ENCODE measurements around the gene PPARD. TPM values are rescaled to one million over a fixed set of nuclear protein-coding genes. Genes with fewer than 3 reads are reported as not detected.

Gene PPARD
- total RNA-seq, 3 donors from 2014 or later (not counting 1 experiment from before 2014, with no cell fraction given): 14.4 to 20.4 (median 18.8) TPM

DNA sequence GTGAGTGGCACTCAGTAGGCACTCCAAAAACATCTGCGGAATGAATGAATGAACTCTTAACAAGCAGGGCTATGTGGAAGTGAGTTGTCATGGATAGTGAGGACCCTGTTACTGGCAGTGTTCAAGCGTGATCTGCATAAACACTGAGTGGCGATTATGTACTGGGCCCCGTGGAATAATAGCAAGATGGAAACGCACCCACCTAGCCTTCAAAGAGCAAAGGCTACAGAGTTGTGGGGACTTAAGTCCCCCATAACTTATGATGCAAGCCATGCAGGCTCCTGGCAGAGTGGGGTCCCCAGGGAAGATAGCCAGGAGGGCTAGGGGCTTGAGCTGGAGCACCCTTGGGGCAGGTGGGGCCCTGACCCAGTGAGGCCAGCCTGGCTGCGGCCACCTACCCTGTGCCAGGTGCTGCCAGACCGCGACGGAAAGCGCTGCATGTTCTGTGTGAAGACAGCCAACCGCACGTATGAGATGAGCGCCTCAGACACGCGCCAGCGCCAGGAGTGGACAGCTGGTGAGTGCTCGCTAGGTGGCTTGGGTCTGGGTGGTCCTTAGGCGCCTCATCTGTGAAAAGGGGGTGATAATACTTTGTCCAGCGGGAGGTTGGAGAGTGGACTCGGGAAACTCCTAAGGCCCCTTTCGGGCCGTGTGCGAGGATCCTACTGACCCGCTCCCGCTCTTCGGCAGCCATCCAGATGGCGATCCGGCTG, 24.7 kb upstream of the PPARD start:
- Mint-ChIP-seq H3K4me3 (no peak overlapping the region), H3K9me3 (no peaks in the 10 kb centered on the region), H3K4me1 (peaks cover 50 to 58% of the 10 kb centered on the region in 2 donors), H3K27me3 (ENCODE audit: low read depth in 2 of 2) (no peaks in the 10 kb centered on the region), H3K36me3 (peaks cover 21% of the 10 kb centered on the region), H3K27ac (peak overlapping the region; percentile 64 to 73)
- ATAC-seq (no peak), DNase-seq (no peak)
- Histone ChIP-seq H3K4me3 (ENCODE audit: low read length) (no peak overlapping the region), H3K27ac (ENCODE audit: low read length) (no peak overlapping the region), H3K36me3 (ENCODE audit: control insufficient read depth, insufficient read depth, low read length) (peaks cover 78% of the 10 kb centered on the region), H3K4me1 (ENCODE audit: control insufficient read depth, insufficient read depth, low read length) (peaks cover 1% of the 10 kb centered on the region), H3K27me3 (ENCODE audit: control insufficient read depth, insufficient read depth, low read length) (no peaks in the 10 kb centered on the region), H3K9me3 (ENCODE audit: control insufficient read depth, insufficient read depth, low read length) (no peaks in the 10 kb centered on the region)
- WGBS (ENCODE audit: insufficient coverage): 98% methylated on average over 28 of the region's 28 CpGs
- TF ChIP-seq, protein P1, sequence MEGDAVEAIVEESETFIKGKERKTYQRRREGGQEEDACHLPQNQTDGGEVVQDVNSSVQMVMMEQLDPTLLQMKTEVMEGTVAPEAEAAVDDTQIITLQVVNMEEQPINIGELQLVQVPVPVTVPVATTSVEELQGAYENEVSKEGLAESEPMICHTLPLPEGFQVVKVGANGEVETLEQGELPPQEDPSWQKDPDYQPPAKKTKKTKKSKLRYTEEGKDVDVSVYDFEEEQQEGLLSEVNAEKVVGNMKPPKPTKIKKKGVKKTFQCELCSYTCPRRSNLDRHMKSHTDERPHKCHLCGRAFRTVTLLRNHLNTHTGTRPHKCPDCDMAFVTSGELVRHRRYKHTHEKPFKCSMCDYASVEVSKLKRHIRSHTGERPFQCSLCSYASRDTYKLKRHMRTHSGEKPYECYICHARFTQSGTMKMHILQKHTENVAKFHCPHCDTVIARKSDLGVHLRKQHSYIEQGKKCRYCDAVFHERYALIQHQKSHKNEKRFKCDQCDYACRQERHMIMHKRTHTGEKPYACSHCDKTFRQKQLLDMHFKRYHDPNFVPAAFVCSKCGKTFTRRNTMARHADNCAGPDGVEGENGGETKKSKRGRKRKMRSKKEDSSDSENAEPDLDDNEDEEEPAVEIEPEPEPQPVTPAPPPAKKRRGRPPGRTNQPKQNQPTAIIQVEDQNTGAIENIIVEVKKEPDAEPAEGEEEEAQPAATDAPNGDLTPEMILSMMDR (IDR thresholded peaks at IDR 0.05): no peak
- intact Hi-C loops (cut with micrococcal nuclease): no loop called here

DNA sequence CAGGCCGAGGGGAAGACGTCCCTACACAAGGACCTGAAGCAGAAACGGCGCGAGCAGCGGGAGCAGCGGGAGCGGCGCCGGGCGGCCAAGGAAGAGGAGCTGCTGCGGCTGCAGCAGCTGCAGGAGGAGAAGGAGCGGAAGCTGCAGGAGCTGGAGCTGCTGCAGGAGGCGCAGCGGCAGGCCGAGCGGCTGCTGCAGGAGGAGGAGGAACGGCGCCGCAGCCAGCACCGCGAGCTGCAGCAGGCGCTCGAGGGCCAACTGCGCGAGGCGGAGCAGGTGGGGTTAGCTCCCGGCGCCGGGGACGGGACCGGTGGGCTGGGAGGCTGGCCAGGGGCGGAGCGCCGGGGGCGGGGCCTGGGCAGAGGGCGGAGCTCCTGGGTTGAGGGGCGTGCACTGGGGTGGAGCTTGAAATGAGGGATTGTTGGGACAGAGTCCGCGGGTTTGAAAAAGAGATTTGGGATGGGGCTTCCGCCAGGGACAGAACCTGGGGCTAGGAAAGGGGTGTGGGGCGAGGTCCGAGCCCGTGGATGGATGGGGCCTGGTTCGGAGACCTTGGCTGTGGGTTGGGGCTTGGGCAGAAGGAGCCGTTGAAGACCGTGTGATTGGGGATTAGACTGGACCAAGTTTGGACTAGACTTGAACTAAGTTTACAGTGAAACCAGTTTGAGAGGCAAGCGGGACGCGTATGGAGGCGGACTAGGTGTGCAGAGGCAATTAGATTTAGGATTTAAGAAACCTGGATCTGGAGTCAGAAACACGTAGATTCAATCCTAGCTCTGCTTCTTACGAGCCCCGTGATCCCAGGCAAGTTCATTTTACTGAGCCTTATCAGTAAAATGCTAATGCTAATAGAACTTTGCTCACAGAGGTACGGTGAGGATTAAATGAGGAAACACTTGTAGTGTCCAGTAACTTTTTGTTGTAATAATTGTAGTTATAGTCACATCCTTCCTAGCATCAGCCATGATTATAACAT, 23.9 kb upstream of the PPARD start:
- Histone ChIP-seq H3K27me3 (ENCODE audit: control insufficient read depth, insufficient read depth, low read length) (no peaks in the 10 kb centered on the region), H3K4me1 (ENCODE audit: control insufficient read depth, insufficient read depth, low read length) (no peaks in the 10 kb centered on the region), H3K4me3 (ENCODE audit: low read length) (no peak overlapping the region), H3K27ac (ENCODE audit: low read length) (no peak overlapping the region), H3K36me3 (ENCODE audit: control insufficient read depth, insufficient read depth, low read length) (peaks cover 81% of the 10 kb centered on the region), H3K9me3 (ENCODE audit: control insufficient read depth, insufficient read depth, low read length) (no peaks in the 10 kb centered on the region)
- Mint-ChIP-seq H3K27ac (peak overlapping the region in 1 of 2 donors; percentile 64), H3K36me3 (peaks cover 23% of the 10 kb centered on the region), H3K27me3 (ENCODE audit: low read depth in 2 of 2) (no peaks in the 10 kb centered on the region), H3K4me1 (peaks cover 42 to 52% of the 10 kb centered on the region in 2 donors), H3K9me3 (no peaks in the 10 kb centered on the region), H3K4me3 (no peak overlapping the region)
- WGBS (ENCODE audit: insufficient coverage): 97% methylated on average over 55 of the region's 55 CpGs
- no peak for ATAC-seq
- TF ChIP-seq, protein P1 (IDR thresholded peaks at IDR 0.05): no peak
- no peak for DNase-seq
- intact Hi-C loops (cut with micrococcal nuclease): no loop called here

DNA sequence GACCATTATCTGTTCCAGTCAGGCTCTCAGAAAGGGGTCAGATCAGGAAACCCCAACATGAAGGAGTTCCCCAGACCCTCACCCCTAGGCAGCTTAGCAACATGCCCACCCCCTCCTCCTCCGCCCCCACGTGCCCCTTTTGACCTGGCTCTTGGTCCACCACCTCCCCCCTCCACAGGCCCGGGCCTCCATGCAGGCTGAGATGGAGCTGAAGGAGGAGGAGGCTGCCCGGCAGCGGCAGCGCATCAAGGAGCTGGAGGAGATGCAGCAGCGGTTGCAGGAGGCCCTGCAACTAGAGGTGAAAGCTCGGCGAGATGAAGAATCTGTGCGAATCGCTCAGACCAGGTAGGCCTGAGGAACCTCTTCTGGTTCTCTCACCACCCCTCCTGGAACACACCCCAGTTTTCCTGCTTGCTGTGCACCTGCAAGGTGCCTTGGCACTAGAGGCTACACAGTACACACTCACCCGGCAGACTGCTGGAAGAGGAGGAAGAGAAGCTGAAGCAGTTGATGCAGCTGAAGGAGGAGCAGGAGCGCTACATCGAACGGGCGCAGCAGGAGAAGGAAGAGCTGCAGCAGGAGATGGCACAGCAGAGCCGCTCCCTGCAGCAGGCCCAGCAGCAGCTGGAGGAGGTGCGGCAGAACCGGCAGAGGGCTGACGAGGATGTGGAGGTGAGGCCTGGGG, 22.9 kb upstream of the PPARD start:
- peaks cover 83% of the 10 kb centered on the region for H3K36me3 ChIP-seq (ENCODE audit: control insufficient read depth, insufficient read depth, low read length)
- peaks cover 36 to 43% of the 10 kb centered on the region in 2 donors for H3K4me1 Mint-ChIP-seq
- no peak overlapping the region for H3K4me3 ChIP-seq (ENCODE audit: low read length)
- DNase-seq: no peak
- ATAC-seq: no peak
- 99% methylated on average over 18 of the region's 20 CpGs for WGBS (ENCODE audit: insufficient coverage)
- H3K4me3 Mint-ChIP-seq: no peak overlapping the region
- H3K36me3 Mint-ChIP-seq: peaks cover 23% of the 10 kb centered on the region
- TF ChIP-seq, protein P1 (IDR thresholded peaks at IDR 0.05): no peak
- no peak overlapping the region for H3K27ac ChIP-seq (ENCODE audit: low read length)
- H3K4me1 ChIP-seq (ENCODE audit: control insufficient read depth, insufficient read depth, low read length): no peaks in the 10 kb centered on the region
- no peaks in the 10 kb centered on the region for H3K9me3 Mint-ChIP-seq
- H3K27me3 Mint-ChIP-seq (ENCODE audit: low read depth in 2 of 2): no peaks in the 10 kb centered on the region
- H3K9me3 ChIP-seq (ENCODE audit: control insufficient read depth, insufficient read depth, low read length): no peaks in the 10 kb centered on the region
- H3K27me3 ChIP-seq (ENCODE audit: control insufficient read depth, insufficient read depth, low read length): no peaks in the 10 kb centered on the region
- intact Hi-C loops (cut with micrococcal nuclease): no loop called here
- H3K27ac Mint-ChIP-seq: peak overlapping the region in 1 of 2 donors; percentile 54
